Measurements from ENCODE around the gene LPP.

- TF ChIP-seq NFIC (IDR thresholded peaks at IDR 0.05) (no peak), TEAD2 (tag; IDR thresholded peaks at IDR 0.05) (no peak)
Measured at GRCh38 chr3:188853856-188854771, 700.2 kb downstream of the LPP start.

Measured in K562 (cell line).